Measurements from ENCODE around the gene DIP2C. TPM values are rescaled to one million over a fixed set of nuclear protein-coding genes. Genes with fewer than 3 reads are reported as not detected.
"Not testable (repeated sequence)": the region's sequence is repeated elsewhere in the genome, so short reads cannot be mapped to it uniquely, and the experiment has no call there.

DIP2C gene
- total RNA-seq, 1 donor from 2014 or later: 31.9 TPM

DNA sequence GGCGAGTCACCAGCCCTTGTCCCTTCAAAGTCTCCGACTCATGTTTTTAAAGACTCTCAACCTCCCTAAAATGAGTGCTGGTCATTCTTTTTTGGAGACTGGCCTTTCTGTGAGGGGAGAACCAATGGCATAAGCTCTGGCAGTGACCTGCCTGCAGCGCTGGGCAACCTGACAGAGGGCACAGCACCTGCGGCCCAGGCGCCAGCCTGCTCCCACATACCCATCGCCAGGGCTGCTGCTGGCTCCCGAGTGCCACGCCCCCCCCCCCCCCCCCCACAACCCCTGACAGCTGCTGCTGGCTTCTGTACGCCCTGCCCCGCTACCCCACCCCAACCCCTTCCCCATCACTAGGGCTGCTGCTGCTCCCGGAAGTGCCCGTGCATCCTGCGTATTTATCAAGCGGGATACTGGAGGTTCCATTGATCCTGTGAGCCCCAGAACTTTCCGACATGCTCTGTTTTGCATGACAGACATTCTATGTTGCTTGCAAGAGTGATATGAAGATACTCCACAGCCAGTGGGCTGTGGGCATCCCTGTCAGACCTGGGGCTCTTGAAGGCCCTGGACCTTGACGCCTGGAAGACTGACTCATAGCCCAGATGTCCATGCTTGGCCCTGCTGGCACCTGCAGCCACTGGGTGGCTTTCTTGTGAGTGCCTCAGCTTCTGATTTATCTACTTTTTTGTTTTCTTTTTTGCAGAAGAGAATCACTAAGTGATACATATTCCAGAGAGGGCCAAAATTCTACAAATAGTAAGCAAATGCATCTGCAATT, 310.4 kb downstream of the DIP2C start:
- no peak for DNase-seq (ENCODE audit: low read depth)

DNA sequence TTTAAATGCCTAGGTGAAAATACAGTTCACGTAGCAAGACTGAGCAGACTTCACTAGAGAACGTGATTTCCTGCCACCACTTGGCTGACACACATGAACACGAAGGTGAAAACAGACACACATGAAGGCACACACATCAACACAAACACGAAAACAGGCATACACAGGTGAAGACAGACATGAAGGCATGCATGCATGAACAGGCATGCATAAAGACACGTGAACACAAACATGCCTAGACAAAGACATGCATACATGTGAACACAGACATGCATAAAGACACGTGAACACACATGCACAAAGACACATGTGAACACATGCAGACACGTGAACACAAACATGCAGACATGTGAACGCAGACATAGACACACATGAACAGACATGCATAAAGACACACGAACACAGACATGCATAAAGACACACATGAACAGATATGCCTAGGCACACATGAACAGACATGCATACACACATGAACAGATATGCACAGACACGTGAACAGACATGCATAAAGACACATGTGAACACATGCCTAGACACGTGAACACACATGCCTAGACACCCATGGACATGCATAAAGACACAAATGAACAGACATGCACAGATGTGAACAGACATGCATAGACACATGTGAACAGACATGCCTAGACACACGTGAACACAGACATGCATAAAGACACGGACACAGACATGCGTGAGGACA, 311.1 kb downstream of the DIP2C start:
- no peak for DNase-seq (ENCODE audit: low read depth)

DNA sequence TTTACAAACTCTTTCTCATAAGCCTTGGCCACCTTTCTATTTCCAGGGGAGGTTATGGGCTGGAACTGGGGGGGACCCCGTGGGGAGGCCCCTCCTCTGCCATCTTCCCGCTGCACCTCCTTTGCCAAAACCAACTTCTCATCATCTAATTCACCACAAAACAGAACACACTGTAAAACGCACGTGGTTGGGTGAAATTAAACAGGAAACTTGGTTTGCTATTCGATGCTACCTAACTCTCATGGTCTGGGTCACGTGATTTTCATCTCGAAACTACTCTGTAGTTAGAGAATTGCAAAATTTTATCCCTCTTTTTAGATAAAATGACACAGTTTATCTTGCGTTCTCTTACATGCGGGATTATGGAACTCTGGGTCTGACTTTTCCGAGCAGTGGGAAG, 312.2 kb downstream of the DIP2C start:
- DNase-seq (ENCODE audit: low read depth): no peak

DNA sequence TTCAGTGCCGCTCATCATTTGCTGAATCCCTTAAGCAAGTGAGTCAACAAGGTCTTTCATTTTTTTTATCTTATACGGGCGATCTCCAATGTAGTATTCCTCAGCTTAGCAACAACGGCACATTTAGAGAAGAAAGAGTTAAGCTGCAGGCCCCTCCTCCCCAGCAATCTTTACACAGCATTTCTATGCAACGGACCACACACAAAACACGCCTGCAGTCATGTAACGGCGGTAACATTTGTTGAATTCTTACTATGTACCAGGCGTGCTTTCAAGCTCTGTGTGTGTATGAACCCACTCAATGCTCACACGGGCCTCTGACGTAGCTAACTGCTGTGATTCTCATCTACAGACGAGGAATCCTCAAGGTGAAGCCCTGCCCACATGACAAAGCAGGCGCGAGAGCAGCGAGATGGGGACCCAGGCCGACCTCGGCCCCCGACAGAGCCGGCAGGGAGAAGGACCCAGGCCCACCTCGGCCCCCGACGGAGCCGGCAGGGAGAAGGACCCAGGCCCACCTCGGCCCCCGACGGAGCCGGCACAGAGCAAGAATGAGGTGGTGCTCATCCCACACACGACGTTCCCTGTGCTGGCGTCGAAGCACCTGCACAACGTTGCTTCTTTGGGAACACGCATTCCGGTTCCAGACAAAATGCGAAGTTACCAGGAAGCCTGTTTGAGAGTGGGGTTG, 313.5 kb downstream of the DIP2C start:
- no peak for DNase-seq (ENCODE audit: low read depth)

DNA sequence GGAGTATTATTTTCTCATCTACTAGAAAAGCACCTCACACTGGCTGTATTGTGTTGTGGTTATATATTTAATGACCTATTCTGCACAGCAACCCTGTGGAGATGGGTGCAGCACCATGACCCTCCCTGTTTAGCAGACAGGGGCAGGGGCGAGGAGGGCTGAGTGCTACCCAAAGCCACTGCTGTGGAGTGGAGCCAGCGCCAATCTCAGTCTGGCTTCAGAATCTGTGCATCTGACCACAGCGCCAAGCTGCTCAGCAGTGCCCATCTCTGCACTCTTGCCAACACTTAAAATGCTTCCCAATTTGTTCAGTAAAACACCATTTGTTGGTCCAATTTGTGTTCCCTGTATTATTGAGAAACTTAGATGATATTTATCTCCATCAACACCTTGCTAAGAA, 315.1 kb downstream of the DIP2C start:
- DNase-seq (ENCODE audit: low read depth): no peak

DNA sequence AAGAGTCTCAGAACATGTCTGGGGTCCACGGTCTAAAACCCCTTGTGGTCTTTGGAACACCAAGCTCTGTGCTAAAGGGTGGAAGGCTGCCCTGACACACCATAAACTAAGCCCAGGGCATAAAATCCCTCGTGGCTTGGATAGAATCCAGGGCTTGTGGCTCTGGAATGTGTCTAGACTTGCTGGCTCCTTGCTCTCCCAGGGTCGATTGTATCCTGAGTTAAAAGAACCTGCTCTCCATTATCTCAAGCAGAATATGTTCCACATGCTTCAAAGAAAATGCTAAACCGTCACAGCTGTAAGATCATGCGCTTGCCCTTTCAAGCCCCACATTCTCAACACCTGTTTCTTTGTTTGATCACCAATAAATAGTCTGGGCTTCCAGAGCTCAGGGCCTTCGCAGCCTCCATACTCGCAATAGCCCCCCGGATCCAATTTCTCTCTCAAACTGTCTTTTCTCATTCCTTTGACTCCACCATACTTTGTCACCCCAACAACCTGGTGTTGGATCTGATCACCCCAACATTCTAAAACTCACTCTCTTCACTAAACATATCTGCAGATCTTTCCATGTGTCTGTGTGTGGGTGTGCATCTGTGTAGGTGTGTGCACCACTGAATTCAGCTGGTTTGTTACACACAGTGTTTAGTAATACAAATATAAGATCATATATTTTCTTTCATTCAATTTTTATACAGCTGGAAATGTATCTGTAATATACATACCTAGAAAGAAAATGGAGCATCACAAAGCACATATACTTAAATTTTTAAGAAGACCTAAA, 315.8 kb downstream of the DIP2C start:
- peak; percentile 69 for DNase-seq (ENCODE audit: low read depth)

DNA sequence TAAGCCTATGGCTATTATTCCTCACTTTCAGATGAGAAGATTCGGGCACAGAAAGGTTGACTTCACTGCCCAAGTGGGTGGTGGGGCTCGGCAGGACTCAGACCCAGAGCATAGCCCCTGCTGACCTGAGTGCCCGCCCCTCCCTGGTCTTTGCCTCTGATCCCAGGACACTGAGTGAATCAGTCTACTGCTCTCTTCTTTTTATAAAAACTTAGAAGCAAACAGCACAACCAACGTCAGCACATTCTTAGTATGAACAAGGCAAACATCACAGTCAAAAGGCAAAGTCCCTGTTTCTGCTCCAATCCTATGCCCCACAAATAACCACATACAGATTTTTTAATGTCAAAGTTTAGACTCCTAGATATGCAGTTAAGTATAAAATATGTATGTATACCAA, 316.5 kb downstream of the DIP2C start:
- DNase-seq (ENCODE audit: low read depth): peak; percentile 2

DNA sequence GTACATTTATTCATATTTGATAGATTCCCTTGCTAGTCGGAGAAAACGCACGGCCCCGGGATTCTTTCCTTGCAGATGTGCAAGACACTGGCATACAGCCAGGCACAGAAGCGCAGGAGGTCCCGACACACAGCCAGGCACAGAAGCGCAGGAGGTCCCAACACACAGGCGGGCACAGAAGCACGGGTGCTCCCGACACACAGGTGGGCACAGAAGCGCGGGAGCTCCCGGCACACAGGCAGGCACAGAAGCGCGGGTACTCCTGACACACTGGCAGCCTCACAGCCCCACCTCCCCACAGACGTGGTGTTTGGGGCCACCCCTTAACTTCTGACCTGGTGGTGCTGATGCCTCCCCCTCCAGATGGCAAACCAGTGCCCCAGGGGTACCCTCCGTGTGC, 316.9 kb downstream of the DIP2C start:
- no peak for DNase-seq (ENCODE audit: low read depth)

DNA sequence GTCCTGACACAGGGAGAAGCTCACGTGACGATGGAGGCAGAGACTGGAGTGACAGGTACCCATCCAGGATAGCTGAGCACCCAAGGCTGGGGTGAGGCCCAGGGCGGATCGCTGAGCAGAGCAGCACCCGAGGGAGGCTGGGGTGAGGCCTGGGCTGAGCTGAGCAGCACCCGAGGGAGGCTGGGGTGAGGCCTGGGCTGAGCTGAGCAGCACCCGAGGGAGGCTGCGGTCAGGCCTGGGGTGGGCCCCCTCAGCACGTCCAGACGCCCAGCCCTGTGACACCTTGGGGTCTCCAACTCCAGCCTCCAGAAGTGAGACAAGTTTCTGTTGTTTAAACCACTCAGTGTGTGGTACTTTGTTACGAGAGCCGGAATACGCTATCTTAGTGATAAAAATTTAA, 318.0 kb downstream of the DIP2C start:
- no peak for DNase-seq (ENCODE audit: low read depth)

DNA sequence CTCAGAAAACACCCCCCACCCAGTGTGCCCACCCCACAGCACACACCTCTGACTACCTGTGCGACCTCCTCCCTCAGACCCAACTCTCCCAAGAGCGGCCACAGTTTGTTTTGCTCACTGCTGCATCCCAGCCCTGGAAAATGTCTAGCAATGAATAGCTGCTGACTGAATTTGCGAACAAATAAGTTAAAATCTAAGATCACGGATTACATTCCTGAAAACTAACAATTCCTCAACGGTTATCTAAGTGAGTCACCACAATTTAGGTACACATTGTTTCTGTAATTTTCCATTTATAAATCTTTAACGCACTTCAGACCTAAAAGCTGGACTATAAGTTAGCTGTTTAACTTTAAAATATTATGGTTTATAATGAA, 319.0 kb downstream of the DIP2C start:
- no peak for DNase-seq (ENCODE audit: low read depth)

DNA sequence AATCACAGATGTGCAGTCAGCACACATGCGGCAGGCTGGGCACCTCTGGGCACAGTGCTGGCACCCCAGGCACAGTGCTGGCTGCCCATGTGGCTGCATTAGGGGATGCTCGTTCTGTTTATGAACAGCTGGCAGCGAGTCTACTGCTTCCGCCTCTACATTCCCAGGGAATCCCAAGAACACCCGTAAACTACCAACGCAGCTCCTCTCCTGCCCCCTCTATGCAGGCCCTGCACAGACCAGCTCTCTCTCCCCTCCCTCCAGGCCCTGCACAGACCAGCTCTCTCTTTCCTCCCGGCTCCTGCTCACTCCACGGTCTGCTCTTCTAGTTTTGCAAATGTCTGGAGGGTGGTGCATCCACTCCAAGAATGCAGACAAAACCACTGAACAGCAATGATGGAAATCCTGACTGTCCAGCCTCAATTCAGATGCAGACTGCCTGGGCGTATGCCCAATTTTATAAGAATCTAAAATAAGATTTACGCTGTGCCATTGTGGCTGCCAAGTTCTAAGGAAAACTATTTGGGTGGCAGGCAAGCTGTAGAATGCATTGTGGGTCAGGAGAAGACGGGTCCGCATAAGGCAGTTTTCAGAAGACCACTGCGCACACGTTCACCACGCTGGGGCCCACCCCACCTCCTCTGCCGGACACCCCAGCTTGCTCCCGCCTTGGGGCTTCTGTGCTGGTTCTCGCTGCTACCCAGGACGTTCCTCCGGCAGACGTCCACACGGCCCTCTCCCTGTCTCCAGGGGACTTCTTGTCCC, 319.6 kb downstream of the DIP2C start:
- peak; percentile 56 for DNase-seq (ENCODE audit: low read depth)

DNA sequence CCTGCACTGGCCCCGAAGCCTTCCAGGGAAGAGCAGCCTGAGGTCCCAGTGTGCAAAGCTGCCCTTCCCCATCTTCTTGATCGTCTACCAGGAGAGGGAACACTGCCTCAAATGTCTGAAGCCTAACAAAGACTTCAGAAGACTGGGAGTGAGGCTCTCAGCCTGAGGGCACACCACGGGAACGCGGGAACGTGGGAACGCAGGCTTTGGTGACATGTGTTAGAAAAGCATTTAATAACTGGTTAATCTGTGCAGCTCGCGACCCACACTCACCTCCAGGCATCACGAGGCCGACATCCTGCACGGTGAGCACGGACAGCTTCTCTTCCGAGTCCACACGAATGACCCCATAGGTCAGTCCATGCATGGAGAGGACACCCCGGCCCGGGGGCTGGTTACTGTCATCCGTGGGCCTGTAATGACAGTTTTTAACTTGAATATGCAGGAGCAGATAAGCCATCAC, 320.2 kb downstream of the DIP2C start:
- no peak for DNase-seq (ENCODE audit: low read depth)

DNA sequence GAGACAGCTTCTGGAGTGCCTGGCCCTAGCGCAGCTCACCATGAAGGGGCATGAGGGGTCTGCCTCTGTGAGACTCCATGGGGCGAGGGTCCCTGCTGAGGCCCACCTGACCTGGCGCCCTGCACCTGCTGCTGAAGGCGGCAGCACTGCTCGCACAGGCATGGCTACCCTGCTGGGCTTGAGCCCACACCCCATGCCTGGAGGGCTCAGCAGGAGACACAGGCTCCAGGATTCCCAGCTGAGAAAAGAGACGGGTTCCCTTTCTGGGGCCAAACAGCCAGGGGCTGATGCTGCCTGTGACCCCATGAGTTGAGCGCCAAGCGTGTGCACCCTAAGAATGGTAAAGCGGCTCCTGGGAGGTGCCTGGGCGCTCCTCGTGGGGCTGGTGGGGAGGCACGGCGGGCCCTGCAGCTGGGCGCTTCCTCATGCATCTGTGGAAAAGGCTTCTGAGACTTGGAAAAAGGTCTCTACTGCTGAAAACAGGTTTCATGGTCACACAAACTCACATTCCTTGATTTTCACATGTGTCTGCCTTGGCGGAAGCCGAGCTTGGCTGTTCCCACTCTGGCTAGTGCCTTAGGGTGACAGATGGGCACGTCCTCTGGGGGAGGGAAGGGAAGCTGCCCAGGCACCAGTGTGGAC, 320.8 kb downstream of the DIP2C start:
- no peak for DNase-seq (ENCODE audit: low read depth)

DNA sequence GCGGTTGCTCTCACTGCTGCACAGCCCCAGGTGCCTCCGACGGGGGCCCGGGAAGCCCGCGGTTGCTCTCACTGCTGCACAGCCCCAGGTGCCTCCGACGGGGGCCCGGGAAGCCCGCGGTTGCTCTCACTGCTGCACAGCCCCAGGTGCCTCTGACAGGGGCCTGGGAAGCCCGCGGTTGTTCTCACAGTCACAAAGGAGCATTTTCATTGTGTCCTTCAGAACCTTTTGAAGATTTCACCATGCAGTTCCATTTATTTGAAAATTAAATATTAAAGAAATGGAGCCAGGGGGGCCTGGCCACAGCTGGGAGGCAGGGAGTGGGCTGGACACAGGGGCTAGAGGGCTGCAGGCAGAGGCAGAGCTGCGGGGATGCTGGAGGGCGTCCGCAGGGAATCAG, 321.4 kb downstream of the DIP2C start:
- not testable (repeated sequence) for DNase-seq (ENCODE audit: low read depth)

DNA sequence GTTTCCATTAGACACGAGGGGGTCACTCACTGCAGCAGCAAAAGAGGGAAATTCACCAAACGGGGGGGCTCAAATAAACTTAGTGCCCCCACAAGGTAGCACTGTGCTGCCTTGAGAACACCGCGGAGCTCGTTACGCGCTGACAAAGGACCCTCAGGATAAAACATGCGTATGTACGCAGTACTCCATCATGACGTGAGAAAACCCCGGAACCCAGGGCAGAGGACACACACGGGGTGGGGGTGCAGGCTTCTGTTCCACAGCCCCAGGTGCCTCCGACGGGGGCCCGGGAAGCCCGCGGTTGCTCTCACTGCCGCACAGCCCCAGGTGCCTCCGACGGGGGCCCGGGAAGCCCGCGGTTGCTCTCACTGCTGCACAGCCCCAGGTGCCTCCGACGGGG, 321.8 kb downstream of the DIP2C start:
- no peak for DNase-seq (ENCODE audit: low read depth)

DNA sequence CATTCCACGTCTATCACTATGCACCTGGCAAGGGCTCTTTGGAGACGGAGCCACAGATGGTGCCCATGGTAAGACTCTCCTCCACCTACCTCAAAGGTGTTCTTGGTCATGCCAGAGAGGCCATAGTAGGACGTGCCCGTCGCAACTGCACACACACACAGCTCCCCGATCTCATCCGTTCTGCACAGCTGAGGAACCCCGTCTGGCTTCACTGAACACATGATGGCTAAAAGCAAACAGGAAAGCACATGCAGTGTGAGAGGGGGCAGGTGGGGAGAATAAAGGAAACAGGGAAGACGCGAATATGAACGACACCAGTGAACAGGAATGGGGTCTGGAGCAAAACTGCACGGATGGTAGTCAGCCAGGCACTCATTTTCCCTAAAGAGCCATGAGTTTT, 323.3 kb downstream of the DIP2C start:
- no peak for DNase-seq (ENCODE audit: low read depth)

DNA sequence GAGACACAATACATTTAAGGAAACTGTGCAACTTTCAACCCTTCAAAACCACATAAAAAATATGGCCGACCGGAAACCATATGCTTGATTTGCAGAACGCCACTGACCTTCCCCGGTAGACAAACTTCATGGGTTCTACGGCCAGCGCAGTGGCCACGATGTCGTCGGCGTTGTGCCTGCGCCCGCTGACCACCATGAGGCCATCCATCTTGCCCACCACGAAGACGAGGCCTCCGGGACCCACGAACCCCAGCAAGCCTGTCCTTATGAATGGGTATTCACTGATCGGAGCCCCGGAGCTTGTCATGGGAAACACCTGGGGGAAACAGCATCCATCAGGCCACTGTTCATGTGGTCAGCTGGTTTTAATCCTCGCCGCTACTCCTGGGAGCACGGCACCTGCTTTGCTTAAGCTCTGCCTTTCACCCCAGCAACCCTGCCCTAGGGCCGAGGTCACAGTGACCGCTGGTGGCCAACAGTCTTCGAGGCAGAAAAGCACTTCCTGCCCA, 325.1 kb downstream of the DIP2C start:
- DNase-seq (ENCODE audit: low read depth): no peak

DNA sequence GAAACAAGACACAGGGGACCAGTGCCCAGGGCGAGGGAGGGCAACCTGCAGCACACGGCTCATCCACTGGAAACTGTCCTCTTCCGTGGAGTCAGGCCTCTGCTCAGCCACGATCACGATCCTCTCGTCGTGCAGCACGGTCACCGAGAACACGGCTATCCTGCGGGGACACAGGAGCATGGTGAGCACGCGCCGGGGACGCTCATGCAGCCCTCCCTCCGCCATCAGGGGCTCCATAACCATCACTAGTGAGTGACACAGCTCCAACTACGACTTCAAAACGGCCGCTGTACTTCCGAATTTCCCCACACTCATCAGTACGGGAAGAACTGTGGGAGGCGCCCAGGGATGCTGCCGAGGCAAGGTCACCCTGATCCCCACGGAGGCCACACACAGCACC, 326.3 kb downstream of the DIP2C start:
- DNase-seq (ENCODE audit: low read depth): no peak

DNA sequence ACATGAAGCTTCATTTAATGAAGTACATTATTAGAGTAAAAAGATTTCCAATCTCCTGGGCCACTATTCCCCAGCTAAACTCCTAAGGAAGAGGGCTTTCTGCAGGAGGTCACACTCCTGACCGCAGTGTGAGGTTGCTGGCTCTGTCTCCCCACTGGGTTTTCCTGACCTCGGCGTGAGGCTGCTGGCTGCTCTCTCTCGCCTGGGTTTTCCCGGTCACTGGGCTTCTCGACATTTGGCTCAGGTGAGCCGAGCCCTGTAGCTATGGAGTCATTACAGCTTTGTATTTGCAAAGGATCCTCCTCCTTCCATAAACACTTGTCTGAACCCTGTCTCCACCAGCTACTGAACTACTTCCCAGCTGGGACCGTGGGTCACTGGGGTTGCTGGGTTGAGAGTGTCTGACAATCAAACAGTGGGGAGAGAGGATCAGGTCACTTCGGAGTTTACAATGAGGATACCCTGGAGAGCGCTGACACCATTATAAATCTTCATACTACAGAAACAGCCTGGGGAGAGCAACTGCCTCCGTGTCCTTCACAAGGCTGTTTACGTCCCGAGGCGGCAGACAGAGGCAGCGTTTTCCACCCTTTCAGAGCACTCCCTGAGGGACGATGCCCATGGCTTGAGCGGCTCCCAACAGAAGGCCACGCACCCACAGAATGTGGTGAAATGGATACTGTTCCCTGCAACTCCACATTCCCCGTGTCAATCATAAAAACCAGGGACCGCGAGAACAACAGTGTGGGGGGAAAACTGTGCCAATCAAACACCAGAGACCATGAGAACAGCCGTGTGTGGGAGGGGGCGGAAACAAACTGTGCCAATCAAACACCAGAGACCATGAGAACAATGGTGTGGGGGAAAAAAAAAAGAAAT, 328.0 kb downstream of the DIP2C start:
- DNase-seq (ENCODE audit: low read depth): peak; percentile 16

All from myocyte (in vitro differentiated cells).